ENCODE results near the gene POU3F3.

Gene POU3F3

GRCh38 chr2:104847586-104848160 is 6.2 kb upstream of the POU3F3 start:
- DNase-seq = no peak

GRCh38 chr2:104848526-104848925 is 5.4 kb upstream of the POU3F3 start:
- no peak for DNase-seq

- no peak for DNase-seq
Measured at GRCh38 chr2:104849101-104849500, 4.8 kb upstream of the POU3F3 start.

GRCh38 chr2:104849618-104850141 is 4.2 kb upstream of the POU3F3 start:
- peak; percentile 70 for DNase-seq

GRCh38 chr2:104850361-104851290 is 3.3 kb upstream of the POU3F3 start:
- DNase-seq = no peak

GRCh38 chr2:104851291-104852089 is 2.4 kb upstream of the POU3F3 start:
- no peak for DNase-seq

GRCh38 chr2:104852090-104852666 is 1.7 kb upstream of the POU3F3 start:
- no peak for DNase-seq

GRCh38 chr2:104854498-104855220 is 744 bp downstream of the POU3F3 start:
- DNase-seq = no peak

GRCh38 chr2:104855221-104856085 is 1.5 kb downstream of the POU3F3 start:
- no peak for DNase-seq

- no peak for DNase-seq
Measured at GRCh38 chr2:104856086-104856972, 2.4 kb downstream of the POU3F3 start.

- DNase-seq = no peak
Measured at GRCh38 chr2:104856973-104857261, 3.0 kb downstream of the POU3F3 start.

GRCh38 chr2:104857262-104858005 is 3.5 kb downstream of the POU3F3 start:
- no peak for DNase-seq

GRCh38 chr2:104858006-104858978 is 4.4 kb downstream of the POU3F3 start:
- DNase-seq = no peak

- DNase-seq = no peak
Measured at GRCh38 chr2:104859291-104859765, 5.4 kb downstream of the POU3F3 start.

- DNase-seq = no peak
Measured at GRCh38 chr2:104859766-104860450, 6.0 kb downstream of the POU3F3 start.

- DNase-seq = no peak
Measured at GRCh38 chr2:104860451-104860790, 6.5 kb downstream of the POU3F3 start.

- no peak for DNase-seq
Measured at GRCh38 chr2:104861351-104862057, 7.6 kb downstream of the POU3F3 start.
